Activated CD8-positive, alpha-beta memory T cell treated with anti-CD3 and anti-CD28 coated beads, Interleukin-2, amount 10 ng/mL, durations not matched to agents 7 days and 5 days (primary cell): Measurements from ENCODE around the gene ASTN2. TPM values are rescaled to one million over a fixed set of nuclear protein-coding genes. Genes with fewer than 3 reads are reported as not detected.

Source experiments
- ATAC-seq: fragments of 150-1000 bp; cut with Tn5 transposase; one replicate; pipeline ENCODE4 v1.10.0; 2021; ENCODE audit warnings: moderate library complexity
- CTCF ChIA-PET: fragments of 350-600 bp; sonication (Branson Sonifier 250); formaldehyde crosslinking; loops from one replicate; lab custom pipeline; 2021; ENCODE audit warnings: antibody characterized with exemption; lab: Charles Lee
- DNase-seq: peaks from one replicate; pipeline ENCODE4 v3.0.0-alpha.2; 2020
- H3K27ac Mint-ChIP-seq: one replicate; pipeline ENCODE4 v1.8.0; 2021; ENCODE audit warnings: mild to moderate bottlenecking, mixed read lengths
- H3K27me3 Mint-ChIP-seq: one replicate; pipeline ENCODE4 v1.8.0; 2021; ENCODE audit warnings: mixed read lengths
- H3K36me3 Mint-ChIP-seq: one replicate; pipeline ENCODE4 v1.8.0; 2021; ENCODE audit warnings: mild to moderate bottlenecking, mixed read lengths
- H3K4me1 Mint-ChIP-seq: one replicate; pipeline ENCODE4 v1.8.0; 2021; ENCODE audit warnings: mixed read lengths
- H3K4me3 Mint-ChIP-seq: one replicate; pipeline ENCODE4 v1.8.0; 2021; ENCODE audit warnings: mild to moderate bottlenecking, moderate library complexity, mixed read lengths
- H3K9me3 Mint-ChIP-seq: one replicate; pipeline ENCODE4 v1.8.0; 2022; ENCODE audit warnings: low read depth, mixed read lengths
- total RNA-seq, 2 experiments: library from RNA; stranded (reverse); gene quantifications; one replicate each; pipeline ENCODE4 v1.2.3, GENCODE V29; 2021

The ASTN2 gene
- total RNA-seq, 2 experiments from 2014 or later: 4.0 to 5.4 TPM

DNA sequence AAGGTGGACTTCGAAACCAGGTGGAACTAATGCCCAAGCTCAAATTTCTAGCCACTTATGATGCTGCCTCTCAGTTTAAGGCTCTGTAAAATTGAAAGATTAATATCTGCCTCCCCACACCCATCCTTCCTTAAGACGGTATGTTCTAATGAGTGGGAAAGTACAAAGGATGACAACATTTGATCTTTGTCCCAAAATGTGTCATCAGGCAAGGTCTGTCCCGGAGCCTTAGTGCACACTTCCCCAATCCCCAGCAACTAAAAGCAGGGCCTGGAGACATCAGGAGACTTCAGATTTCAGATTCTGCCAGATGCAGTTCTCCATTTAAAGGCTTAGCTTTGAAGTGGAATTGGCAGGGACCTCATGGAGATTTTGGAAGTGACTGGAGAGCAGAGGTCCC, 316.5 kb downstream of the ASTN2 start:
- H3K4me1 Mint-ChIP-seq: no peaks in the 10 kb centered on the region
- ATAC-seq: no peak
- H3K9me3 Mint-ChIP-seq: no peaks in the 10 kb centered on the region
- H3K4me3 Mint-ChIP-seq: no peak overlapping the region
- CTCF ChIA-PET: no interaction called here
- no peak for DNase-seq
- no peaks in the 10 kb centered on the region for H3K27me3 Mint-ChIP-seq
- no peak overlapping the region for H3K27ac Mint-ChIP-seq
- H3K36me3 Mint-ChIP-seq: no peaks in the 10 kb centered on the region

DNA sequence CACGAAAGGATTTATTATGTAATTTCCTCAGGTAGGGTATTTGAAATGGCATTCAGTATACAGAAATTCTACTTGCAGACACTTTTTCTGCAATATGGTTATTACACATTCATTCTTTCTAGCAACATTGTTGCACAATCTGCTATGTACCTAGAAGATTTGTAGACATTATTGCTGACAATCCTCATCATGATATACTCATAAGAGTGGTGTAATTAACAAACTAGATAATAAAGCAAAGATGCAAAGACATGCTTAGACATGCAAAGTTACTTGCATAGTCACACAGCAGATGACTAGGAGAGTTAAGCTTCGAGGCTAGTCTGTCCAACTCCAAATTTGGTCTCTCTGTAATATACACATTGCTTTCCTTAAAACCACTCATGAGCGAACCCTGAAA, 317.1 kb downstream of the ASTN2 start:
- Mint-ChIP-seq H3K9me3 (no peaks in the 10 kb centered on the region), H3K4me3 (no peak overlapping the region), H3K36me3 (no peaks in the 10 kb centered on the region), H3K27ac (no peak overlapping the region), H3K27me3 (no peaks in the 10 kb centered on the region), H3K4me1 (no peaks in the 10 kb centered on the region)
- CTCF ChIA-PET: no interaction called here
- no peak for DNase-seq
- ATAC-seq: no peak

DNA sequence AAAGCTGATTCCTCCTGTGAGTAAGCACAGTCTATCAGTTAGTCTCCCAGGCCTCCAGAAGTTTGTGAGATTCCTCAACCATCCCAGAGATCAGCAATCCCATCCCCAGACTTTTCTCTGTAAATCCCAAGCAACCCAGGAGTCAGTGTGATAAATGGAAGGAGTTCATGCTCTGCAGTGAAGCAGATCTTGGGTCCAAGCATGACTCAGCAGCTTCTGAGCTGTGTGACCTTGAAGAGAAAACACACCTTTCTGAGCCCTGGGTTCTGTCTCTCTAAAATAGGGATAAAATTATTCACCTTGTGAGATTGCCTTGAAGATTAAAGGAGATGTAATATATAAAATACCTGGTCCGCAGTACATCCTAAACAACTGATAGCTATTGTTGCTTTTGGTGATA, 318.7 kb downstream of the ASTN2 start:
- Mint-ChIP-seq H3K4me3 (no peak overlapping the region), H3K9me3 (no peaks in the 10 kb centered on the region), H3K27ac (no peak overlapping the region), H3K36me3 (no peaks in the 10 kb centered on the region), H3K27me3 (no peaks in the 10 kb centered on the region), H3K4me1 (no peaks in the 10 kb centered on the region)
- CTCF ChIA-PET: no interaction called here
- DNase-seq (no peak), ATAC-seq (no peak)

DNA sequence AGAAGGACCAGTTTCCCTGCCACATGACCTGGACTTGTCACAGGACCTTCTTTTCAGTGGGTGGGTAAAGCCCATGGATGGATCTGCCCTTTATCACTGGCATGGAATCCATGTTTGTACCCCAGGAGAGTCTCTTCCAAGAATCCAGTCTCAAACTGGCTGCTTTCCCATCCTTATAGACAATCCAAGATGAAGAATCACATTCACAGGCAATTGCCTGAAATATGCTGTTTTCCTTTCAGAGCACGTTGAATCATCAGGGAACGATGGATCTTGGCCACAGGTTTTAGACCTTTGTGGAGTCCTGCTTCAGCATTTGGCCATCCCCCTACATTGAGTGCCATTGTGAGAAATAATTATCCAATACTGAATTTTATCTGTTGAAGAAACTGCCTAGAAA, 319.8 kb downstream of the ASTN2 start:
- ATAC-seq: no peak
- no peak overlapping the region for H3K4me3 Mint-ChIP-seq
- H3K27me3 Mint-ChIP-seq: no peaks in the 10 kb centered on the region
- no peak for DNase-seq
- no peaks in the 10 kb centered on the region for H3K4me1 Mint-ChIP-seq
- H3K36me3 Mint-ChIP-seq: no peaks in the 10 kb centered on the region
- CTCF ChIA-PET: no interaction called here
- no peaks in the 10 kb centered on the region for H3K9me3 Mint-ChIP-seq
- no peak overlapping the region for H3K27ac Mint-ChIP-seq

DNA sequence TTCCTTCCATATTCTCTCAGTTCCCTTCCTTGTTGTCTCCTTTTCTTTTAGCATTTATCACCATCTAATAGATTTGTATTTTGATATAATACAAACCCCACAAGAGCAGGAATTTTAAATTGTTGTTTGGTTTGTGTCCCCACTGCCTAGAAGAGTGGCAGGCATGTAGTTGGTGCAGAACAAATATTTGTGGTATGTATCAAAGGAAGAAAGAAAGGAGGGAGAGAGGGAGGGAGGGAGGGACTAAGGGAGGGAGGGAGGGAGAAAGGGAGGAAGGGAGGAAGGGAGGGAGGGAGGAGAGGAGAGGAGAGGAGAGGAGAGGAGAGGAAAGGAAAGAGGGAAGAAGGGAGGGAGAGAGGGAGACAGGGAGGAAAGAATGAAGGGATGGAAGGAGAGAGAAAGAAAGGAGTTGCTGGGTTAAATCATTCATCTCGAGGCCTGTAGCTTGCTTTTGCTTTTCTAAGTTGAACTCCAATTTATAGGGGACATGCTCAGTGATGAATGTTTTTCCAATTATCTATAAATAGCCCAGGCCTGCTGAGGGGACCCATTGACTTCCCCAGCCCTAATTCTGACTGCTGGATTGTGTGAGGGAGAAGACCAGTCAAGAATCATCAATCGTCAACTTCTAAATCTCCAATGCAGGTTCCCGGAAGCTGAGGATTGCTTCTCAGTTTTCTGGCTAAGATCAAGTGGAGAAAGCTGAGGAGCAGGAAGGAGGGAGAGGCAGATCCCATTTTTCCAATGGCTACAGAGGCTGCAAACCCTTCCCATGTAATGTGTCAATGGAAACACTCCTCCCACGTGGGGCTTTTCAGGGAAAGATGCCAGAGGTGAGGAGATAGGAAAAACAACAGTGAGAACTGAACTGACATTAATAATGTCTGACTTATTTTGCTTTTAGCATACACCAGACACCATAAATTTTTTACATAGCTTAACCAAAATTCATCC, 320.7 kb downstream of the ASTN2 start:
- no peak overlapping the region for H3K27ac Mint-ChIP-seq
- H3K4me1 Mint-ChIP-seq: no peaks in the 10 kb centered on the region
- ATAC-seq (no peak), DNase-seq (no peak)
- no peaks in the 10 kb centered on the region for H3K27me3 Mint-ChIP-seq
- H3K36me3 Mint-ChIP-seq: no peaks in the 10 kb centered on the region
- no peaks in the 10 kb centered on the region for H3K9me3 Mint-ChIP-seq
- no peak overlapping the region for H3K4me3 Mint-ChIP-seq
- CTCF ChIA-PET: no interaction called here

DNA sequence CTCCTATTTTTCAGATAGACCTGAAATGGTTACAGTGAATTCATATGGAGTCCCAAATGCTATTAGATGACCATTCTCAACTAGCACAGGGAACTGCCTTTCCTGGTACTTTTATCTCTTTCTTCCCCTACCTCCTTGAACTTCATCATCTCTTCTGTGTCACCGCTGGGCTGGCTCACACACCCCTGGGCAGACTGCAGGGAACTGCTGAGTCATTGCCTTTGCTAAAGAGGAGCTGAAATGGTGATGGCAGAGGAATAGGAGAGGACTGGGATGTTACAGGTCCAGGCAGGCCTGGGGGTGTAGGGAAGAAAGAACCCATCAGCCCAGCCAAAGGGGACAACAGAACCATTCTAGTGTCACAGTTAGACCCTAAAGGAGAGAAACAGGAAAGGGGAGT, 322.3 kb downstream of the ASTN2 start:
- no peak for ATAC-seq
- CTCF ChIA-PET: no interaction called here
- H3K36me3 Mint-ChIP-seq: no peaks in the 10 kb centered on the region
- H3K4me3 Mint-ChIP-seq: no peak overlapping the region
- no peak for DNase-seq
- no peaks in the 10 kb centered on the region for H3K27me3 Mint-ChIP-seq
- no peak overlapping the region for H3K27ac Mint-ChIP-seq
- peaks cover 3% of the 10 kb centered on the region for H3K9me3 Mint-ChIP-seq
- no peaks in the 10 kb centered on the region for H3K4me1 Mint-ChIP-seq

DNA sequence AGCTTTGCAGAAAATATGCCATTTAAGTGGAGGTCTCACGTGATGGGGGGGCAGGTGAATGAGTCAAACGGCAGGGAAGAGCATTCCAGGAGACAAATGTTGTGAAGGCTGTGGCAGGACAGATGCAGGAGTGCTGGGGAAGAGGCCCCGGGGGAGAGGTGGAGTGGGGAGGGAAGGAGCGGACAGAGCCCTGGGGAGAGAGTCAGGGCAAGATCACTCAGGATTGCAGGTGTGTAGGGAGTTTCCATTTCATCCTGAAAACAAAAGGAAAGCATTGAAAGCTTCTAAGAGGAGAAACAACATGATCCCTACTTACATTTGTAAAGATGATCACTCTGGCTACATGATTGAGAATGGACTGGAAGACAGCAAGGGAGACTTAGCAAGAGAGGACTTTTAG, 323.3 kb downstream of the ASTN2 start:
- Mint-ChIP-seq H3K9me3 (peaks cover 3% of the 10 kb centered on the region), H3K4me1 (no peaks in the 10 kb centered on the region), H3K36me3 (no peaks in the 10 kb centered on the region), H3K27ac (no peak overlapping the region), H3K4me3 (no peak overlapping the region), H3K27me3 (no peaks in the 10 kb centered on the region)
- ATAC-seq (no peak), DNase-seq (no peak)
- CTCF ChIA-PET: no interaction called here

DNA sequence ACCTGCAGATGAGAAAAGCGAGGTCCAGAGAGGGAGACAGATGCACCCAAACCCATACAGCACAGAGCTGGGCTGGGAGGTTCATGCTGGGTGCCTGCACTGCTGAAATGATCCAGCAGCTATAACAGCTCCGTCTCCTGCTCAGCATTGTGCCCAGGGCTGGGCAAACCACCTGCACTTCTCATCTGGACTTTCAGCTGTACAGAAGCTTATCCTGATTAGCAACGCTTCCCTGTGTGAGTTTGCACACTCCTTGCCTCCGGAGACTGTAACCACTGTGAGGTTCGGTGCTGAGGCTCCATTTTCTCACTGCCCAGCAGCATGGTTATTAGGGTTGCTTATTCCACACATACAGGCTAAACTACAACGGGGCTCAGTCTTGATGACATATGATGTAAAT, 326.1 kb downstream of the ASTN2 start:
- no peak overlapping the region for H3K4me3 Mint-ChIP-seq
- no peaks in the 10 kb centered on the region for H3K27me3 Mint-ChIP-seq
- DNase-seq (no peak), ATAC-seq (no peak)
- CTCF ChIA-PET: no interaction called here
- no peaks in the 10 kb centered on the region for H3K4me1 Mint-ChIP-seq
- peaks cover 3% of the 10 kb centered on the region for H3K9me3 Mint-ChIP-seq
- no peak overlapping the region for H3K27ac Mint-ChIP-seq
- no peaks in the 10 kb centered on the region for H3K36me3 Mint-ChIP-seq

DNA sequence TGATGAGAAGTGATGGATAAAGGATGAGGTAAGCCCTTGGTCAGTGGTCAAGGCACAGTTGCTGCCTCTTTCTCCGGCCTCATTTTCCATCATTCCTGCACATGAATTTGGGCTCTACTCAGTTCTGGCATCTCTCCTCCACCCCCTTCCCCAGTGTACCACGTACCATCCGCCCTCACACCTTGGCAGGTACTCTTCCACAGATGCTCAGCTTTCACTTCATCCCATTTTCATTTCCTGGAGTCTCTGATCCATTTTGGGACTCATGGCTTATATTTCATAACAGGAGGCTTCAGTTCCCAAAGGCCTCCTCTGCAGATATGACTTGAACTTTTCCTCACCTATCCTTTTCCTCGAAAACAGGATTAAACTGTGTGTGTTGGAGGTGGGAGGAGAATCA, 326.7 kb downstream of the ASTN2 start:
- Mint-ChIP-seq H3K4me1 (no peaks in the 10 kb centered on the region), H3K36me3 (no peaks in the 10 kb centered on the region), H3K4me3 (no peak overlapping the region), H3K27ac (no peak overlapping the region), H3K9me3 (peaks cover 3% of the 10 kb centered on the region), H3K27me3 (no peaks in the 10 kb centered on the region)
- DNase-seq: no peak
- CTCF ChIA-PET: no interaction called here
- no peak for ATAC-seq

DNA sequence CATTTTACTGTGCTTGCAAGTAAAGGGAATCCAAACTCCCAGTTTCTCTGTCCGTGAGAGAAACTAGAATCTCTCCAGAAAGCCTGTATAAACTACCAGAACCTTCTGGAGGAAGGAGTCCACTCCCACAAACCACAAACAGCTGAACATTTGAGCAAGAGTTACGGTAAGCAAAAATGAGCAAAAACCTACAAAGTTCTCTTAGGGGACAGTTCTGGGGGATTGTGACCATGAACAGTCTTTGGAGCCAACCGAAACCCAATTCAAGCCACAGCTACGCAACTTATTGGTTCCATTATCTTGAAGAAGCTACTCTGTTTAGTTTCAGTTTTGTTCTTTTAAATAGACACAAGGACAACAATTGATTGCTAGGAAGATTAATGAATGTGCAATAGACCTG, 330.6 kb downstream of the ASTN2 start:
- Mint-ChIP-seq H3K9me3 (peaks cover 3% of the 10 kb centered on the region), H3K27me3 (no peaks in the 10 kb centered on the region), H3K4me3 (no peak overlapping the region), H3K4me1 (no peaks in the 10 kb centered on the region), H3K27ac (no peak overlapping the region), H3K36me3 (no peaks in the 10 kb centered on the region)
- CTCF ChIA-PET: no interaction called here
- DNase-seq (no peak), ATAC-seq (no peak)

DNA sequence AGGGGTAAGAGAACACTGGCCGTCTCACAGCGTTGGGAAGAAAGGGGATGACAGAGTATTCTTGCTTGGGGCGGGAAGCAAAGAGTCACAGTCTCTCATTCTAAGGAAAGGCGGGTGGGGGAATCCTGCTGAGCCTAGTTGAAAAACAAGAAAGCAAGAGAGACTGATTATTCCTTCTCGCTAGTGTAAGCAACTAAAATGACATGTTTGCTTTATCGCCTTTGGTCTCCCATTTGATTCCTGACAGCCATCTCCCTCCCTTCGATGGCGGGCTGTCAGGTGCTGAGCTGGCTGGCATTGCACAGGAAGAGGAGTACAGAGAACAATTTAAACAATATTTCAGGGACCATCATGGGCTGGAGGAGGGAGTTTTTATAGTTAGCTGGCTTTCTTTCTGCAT, 331.3 kb downstream of the ASTN2 start:
- Mint-ChIP-seq H3K9me3 (peaks cover 3% of the 10 kb centered on the region), H3K27me3 (no peaks in the 10 kb centered on the region), H3K4me1 (no peaks in the 10 kb centered on the region), H3K36me3 (no peaks in the 10 kb centered on the region), H3K27ac (no peak overlapping the region), H3K4me3 (no peak overlapping the region)
- no peak for DNase-seq
- ATAC-seq: no peak
- CTCF ChIA-PET: no interaction called here

DNA sequence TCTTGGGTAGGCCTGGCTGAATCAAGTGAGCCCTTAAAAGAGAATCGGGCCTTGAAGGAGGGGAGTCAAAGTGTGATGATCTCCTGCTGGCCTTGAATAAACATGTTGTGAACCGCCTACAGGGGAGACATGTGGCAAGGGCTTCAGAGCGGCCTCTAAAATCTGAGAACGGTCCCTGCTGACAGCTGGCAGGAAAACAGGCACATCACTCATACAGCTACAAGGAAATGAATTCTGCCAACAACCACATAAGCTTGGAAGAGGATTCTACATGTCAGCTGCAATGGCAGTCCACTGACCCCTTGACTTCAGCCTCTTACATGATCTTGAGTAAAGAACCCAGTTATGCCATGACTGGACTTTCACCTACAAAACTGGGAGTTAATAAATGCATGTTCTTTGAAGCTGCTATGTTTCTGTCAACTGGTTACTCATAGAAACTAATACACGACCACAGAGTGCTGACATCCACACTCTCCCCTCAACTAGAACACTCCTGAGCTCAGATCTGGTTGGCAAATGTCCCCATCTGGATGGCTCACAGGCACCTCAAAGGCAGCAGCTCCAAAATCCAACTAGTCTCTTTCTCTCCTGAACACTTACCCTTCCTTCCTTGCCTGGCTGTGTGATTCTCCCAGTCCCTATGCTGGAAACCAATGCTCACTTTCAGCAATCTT, 333.1 kb downstream of the ASTN2 start:
- no peaks in the 10 kb centered on the region for H3K4me1 Mint-ChIP-seq
- CTCF ChIA-PET: no interaction called here
- no peak overlapping the region for H3K4me3 Mint-ChIP-seq
- no peak overlapping the region for H3K27ac Mint-ChIP-seq
- H3K9me3 Mint-ChIP-seq: no peaks in the 10 kb centered on the region
- no peak for DNase-seq
- ATAC-seq: no peak
- no peaks in the 10 kb centered on the region for H3K27me3 Mint-ChIP-seq
- no peaks in the 10 kb centered on the region for H3K36me3 Mint-ChIP-seq

DNA sequence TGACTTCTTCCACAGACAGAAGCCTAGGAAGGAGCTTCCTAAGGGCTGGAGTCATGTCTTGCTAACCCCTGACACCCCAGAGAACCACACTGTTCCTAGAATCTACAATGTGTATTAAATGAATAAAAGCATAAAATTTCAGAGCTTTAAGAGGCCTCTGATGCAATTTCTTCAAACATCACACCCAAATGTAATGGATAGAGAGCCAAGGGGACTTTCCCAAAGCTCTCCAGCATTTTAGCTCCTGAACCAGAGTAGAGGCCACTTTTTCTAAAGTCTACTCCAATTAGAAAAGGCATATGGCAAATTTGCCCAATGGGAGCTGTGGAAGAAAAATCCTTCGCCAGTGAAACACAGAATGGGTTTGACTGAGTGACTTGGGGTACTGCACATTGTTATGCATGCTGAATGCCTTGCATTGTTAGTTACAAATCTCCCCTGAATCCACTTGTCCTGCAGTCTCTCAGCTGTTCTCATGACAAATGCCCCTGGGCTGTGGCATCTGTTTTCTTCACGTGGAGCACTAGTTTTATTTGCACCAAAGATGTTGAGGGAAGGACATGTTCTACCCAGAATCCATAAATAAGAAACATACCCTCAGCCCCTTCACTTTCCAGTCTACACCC, 334.0 kb downstream of the ASTN2 start:
- ATAC-seq (no peak), DNase-seq (no peak)
- CTCF ChIA-PET: no interaction called here
- no peaks in the 10 kb centered on the region for H3K36me3 Mint-ChIP-seq
- H3K4me3 Mint-ChIP-seq: no peak overlapping the region
- H3K4me1 Mint-ChIP-seq: no peaks in the 10 kb centered on the region
- no peak overlapping the region for H3K27ac Mint-ChIP-seq
- H3K27me3 Mint-ChIP-seq: no peaks in the 10 kb centered on the region
- H3K9me3 Mint-ChIP-seq: no peaks in the 10 kb centered on the region
